ENCODE data around the gene LRRTM4. TPM values are rescaled to one million over a fixed set of nuclear protein-coding genes. Genes with fewer than 3 reads are reported as not detected.

LRRTM4 gene
- total RNA-seq, 4 donors from 2014 or later, result 0.27 to 0.32 TPM; not detected in 2

DNA sequence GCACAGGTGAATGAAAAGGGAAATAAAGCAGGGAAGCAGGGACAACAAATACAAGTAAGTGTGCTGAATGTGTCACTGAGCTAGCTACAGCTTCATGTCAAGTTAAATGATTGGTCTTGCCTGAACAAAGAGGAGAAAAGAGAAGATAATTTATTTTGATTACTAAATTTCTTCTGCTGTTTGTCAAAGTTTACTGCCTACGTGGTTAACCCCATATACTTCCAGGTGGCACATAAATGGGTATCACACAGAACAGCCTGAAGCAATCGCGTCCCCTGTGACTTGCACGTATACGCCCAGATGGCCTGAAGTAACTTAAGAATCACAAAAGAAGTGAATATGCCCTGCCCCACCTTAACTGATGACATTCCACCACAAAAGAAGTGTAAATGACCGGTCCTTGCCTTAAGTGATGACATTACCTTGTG, 434.2 kb downstream of the LRRTM4 start:
- in situ Hi-C loops (cut with MboI; ENCODE audit: low pct_ligation_motif_present in 1 of 4, low pct_unique_long_range_greater_than_20kb in 1 of 4, low sequenced_read_pairs in 3 of 4) (no loop called here), intact Hi-C loops (cut with DNase I; ENCODE audit: low total_unique reads) (no loop called here)
- Histone ChIP-seq H3K4me1 (no peaks in the 10 kb centered on the region), H3K4me3 (no peak overlapping the region), H3K36me3 (no peaks in the 10 kb centered on the region), H3K27ac (no peak overlapping the region), H3K27me3 (no peaks in the 10 kb centered on the region), H3K9me3 (no peaks in the 10 kb centered on the region)
- 50 to 53% methylated on average over 1 to 6 of the region's 6 CpGs for WGBS, 2 donors (ENCODE audit: low coverage in 1 of 2)
- TF ChIP-seq CTCF (IDR thresholded peaks at IDR 0.05) (no peak), POLR2AphosphoS5 (IDR thresholded peaks at IDR 0.05) (no peak), EP300 (IDR thresholded peaks at IDR 0.05; ENCODE audit: low read depth) (no peak), POLR2A (IDR thresholded peaks at IDR 0.05) (no peak)
- no peak for DNase-seq

DNA sequence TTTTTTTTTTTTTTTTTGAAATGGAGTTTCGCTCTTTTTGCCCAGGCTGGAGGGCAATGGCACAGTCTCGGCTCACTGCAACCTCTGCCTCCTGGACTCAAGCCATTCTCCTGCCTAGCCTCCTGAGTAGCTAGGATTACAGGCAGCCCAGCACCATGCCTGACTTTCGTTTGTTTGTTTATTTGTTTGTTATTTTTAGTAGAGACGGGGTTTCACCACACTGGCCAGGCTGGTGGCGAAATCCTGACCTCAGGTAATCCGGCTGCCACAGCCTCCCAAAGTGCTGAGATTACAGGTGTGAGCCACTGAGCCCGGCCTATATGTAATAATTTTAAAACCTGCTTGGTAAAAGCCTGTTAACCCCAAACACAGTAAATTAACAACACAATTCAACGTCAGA, 435.7 kb downstream of the LRRTM4 start:
- intact Hi-C loops (cut with DNase I; ENCODE audit: low total_unique reads) (no loop called here), in situ Hi-C loops (cut with MboI; ENCODE audit: low pct_ligation_motif_present in 1 of 4, low pct_unique_long_range_greater_than_20kb in 1 of 4, low sequenced_read_pairs in 3 of 4) (no loop called here)
- Histone ChIP-seq H3K4me3 (no peak overlapping the region), H3K36me3 (no peaks in the 10 kb centered on the region), H3K9me3 (no peaks in the 10 kb centered on the region), H3K27ac (no peak overlapping the region), H3K27me3 (no peaks in the 10 kb centered on the region), H3K4me1 (no peaks in the 10 kb centered on the region)
- DNase-seq, result no peak
- WGBS, 2 donors (ENCODE audit: low coverage in 1 of 2), result 64 to 100% methylated on average over 1 to 8 of the region's 8 CpGs
- TF ChIP-seq EP300 (IDR thresholded peaks at IDR 0.05; ENCODE audit: low read depth) (no peak), POLR2A (IDR thresholded peaks at IDR 0.05) (no peak), CTCF (IDR thresholded peaks at IDR 0.05) (no peak), POLR2AphosphoS5 (IDR thresholded peaks at IDR 0.05) (no peak)

GRCh38 chr2:77086051-77086450, 436.1 kb downstream of the LRRTM4 start:
- intact Hi-C loops (cut with DNase I; ENCODE audit: low total_unique reads) (no loop called here), in situ Hi-C loops (cut with MboI; ENCODE audit: low pct_ligation_motif_present in 1 of 4, low pct_unique_long_range_greater_than_20kb in 1 of 4, low sequenced_read_pairs in 3 of 4) (no loop called here)
- Histone ChIP-seq H3K36me3 (no peaks in the 10 kb centered on the region), H3K9me3 (no peaks in the 10 kb centered on the region), H3K27ac (no peak overlapping the region), H3K27me3 (no peaks in the 10 kb centered on the region), H3K4me3 (no peak overlapping the region), H3K4me1 (no peaks in the 10 kb centered on the region)
- DNase-seq, result no peak
- WGBS, 2 donors (ENCODE audit: low coverage in 1 of 2), result 64 to 83% methylated on average over 2 of the region's 2 CpGs
- TF ChIP-seq POLR2AphosphoS5 (IDR thresholded peaks at IDR 0.05) (no peak), POLR2A (IDR thresholded peaks at IDR 0.05) (no peak), CTCF (IDR thresholded peaks at IDR 0.05) (no peak), EP300 (IDR thresholded peaks at IDR 0.05; ENCODE audit: low read depth) (no peak)

DNA sequence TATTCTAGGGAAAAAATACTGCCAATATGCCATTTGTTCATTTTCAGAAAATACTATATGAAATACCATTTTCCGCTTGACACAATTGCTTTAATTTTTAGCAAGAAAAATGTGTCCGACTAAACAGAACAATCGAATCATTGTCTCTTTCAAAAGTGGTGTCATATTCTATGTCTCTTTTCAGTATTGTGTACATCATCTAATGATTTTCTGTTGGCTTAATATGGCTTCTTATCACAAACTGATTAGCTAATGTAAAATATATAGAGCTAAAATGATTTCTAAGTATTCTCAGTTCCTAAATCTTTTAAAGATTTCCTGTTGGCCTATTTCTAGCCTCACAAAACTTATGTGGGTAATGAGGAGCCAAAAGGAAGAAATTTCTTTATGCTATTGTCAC, 436.6 kb downstream of the LRRTM4 start:
- intact Hi-C loops (cut with DNase I; ENCODE audit: low total_unique reads) (no loop called here), in situ Hi-C loops (cut with MboI; ENCODE audit: low pct_ligation_motif_present in 1 of 4, low pct_unique_long_range_greater_than_20kb in 1 of 4, low sequenced_read_pairs in 3 of 4) (no loop called here)
- DNase-seq, result no peak
- H3K4me1 ChIP-seq, result no peaks in the 10 kb centered on the region
- no peaks in the 10 kb centered on the region for H3K27me3 ChIP-seq
- WGBS, 2 donors (ENCODE audit: low coverage in 1 of 2), result 86 to 89% methylated on average over 3 of the region's 3 CpGs
- no peaks in the 10 kb centered on the region for H3K36me3 ChIP-seq
- H3K27ac ChIP-seq, result no peak overlapping the region
- TF ChIP-seq POLR2AphosphoS5 (IDR thresholded peaks at IDR 0.05), result no peak
- TF ChIP-seq POLR2A (IDR thresholded peaks at IDR 0.05), result no peak
- TF ChIP-seq CTCF (IDR thresholded peaks at IDR 0.05), result no peak
- TF ChIP-seq EP300 (IDR thresholded peaks at IDR 0.05; ENCODE audit: low read depth), result no peak
- no peaks in the 10 kb centered on the region for H3K9me3 ChIP-seq
- H3K4me3 ChIP-seq, result no peak overlapping the region

Data from transverse colon (tissue), 4 donors.